Thyroid gland (tissue), 4 donors: ENCODE data around the gene NRN1.

Source experiments
- POLR2A ChIP-seq, 2 donors: fragments of 450-650 bp; IDR thresholded peaks; one replicate each; pipeline ENCODE4 v1.6.1; 2017; ENCODE audit warnings: antibody characterized with exemption in 2 of 2, mild to moderate bottlenecking in 2 of 2, moderate library complexity in 1 of 2
- TF ChIP-seq, protein P1 (sequence below), 6 experiments: fragments of 200-600 bp in 3 of 6; fragments of 450-650 bp in 3 of 6; sonication (generic) in 3 of 6; IDR thresholded peaks; one replicate each; pipeline ENCODE4 v1.5.1; 2016 to 2019; ENCODE audit warnings: antibody characterized with exemption in 6 of 6, mild to moderate bottlenecking in 2 of 6, inconsistent platforms in 1 of 6, moderate library complexity in 1 of 6

DNA sequence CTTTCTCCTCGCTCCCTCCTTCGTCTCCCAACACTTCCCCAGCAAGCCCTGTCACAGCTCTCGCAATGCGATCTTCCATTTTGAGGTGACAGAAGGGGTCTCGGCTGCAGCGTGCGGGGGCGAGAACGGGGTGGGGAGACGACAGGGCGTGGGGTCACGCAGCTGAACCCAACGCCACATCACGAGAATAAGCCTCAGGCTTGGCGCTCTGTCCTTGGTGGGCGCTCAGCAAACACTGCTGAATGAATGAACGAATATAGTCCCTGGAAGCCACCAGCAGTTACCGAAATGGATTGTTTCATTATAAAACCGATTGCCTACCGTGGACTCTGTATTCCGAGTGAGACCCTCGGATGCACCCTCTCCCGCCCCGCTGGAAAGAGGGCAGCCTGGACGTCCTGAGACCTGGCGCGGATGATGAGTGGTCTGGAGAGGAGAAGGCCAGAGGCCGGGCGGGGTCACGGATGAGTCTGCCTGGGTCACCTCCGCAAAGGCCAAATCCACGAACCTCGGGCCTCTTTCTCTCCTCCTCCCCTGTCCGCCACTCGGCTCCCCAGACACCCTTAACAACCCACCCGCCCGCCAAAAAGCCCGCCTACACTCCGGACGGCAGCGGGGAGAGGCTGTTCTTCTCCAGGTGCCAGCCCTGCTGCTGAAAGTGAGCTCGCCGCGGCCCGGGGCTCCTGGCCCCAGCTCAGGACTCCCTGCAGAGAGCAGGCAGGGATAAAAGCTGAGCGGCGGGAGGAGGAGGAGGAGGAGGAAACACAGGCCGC is 3.7 kb downstream of the NRN1 start:
- TF ChIP-seq, protein P1, sequence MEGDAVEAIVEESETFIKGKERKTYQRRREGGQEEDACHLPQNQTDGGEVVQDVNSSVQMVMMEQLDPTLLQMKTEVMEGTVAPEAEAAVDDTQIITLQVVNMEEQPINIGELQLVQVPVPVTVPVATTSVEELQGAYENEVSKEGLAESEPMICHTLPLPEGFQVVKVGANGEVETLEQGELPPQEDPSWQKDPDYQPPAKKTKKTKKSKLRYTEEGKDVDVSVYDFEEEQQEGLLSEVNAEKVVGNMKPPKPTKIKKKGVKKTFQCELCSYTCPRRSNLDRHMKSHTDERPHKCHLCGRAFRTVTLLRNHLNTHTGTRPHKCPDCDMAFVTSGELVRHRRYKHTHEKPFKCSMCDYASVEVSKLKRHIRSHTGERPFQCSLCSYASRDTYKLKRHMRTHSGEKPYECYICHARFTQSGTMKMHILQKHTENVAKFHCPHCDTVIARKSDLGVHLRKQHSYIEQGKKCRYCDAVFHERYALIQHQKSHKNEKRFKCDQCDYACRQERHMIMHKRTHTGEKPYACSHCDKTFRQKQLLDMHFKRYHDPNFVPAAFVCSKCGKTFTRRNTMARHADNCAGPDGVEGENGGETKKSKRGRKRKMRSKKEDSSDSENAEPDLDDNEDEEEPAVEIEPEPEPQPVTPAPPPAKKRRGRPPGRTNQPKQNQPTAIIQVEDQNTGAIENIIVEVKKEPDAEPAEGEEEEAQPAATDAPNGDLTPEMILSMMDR (IDR thresholded peaks at IDR 0.05): no peak
- no peak for TF ChIP-seq POLR2A (IDR thresholded peaks at IDR 0.05)
